Spleen (tissue), 3 donors: ENCODE measurements around the gene ZNF486.

ENCODE experiments used
- POLR2A ChIP-seq, 3 donors: fragments of 450-650 bp; IDR thresholded peaks; one replicate each; pipeline ENCODE4 v1.5.1; 2017; ENCODE audit warnings: antibody characterized with exemption in 3 of 3, mild to moderate bottlenecking in 1 of 3
- POLR2AphosphoS5 ChIP-seq, 3 donors: sonication (generic); formaldehyde crosslinking; IDR thresholded peaks; one replicate each; pipeline ENCODE4 v1.5.1; 2017; ENCODE audit warnings: antibody characterized with exemption in 3 of 3

- no peak for TF ChIP-seq POLR2AphosphoS5 (IDR thresholded peaks at IDR 0.05)
- no peak for TF ChIP-seq POLR2A (IDR thresholded peaks at IDR 0.05)
Observed at GRCh38 chr19:20171285-20171684, 4.3 kb downstream of the ZNF486 start.
